K562 (cell line): ENCODE results near the gene CSF2RB.

Source experiments
- GATAD2B ChIP-seq: fragments of 450-650 bp; IDR thresholded peaks from 2 replicates; pipeline ENCODE4 v1.6.1; 2017; ENCODE audit warnings: mild to moderate bottlenecking, borderline replicate concordance
- KAT7 ChIP-seq: sonication (generic); formaldehyde crosslinking; IDR thresholded peaks from 2 replicates; pipeline ENCODE4 v1.8.0; 2022; ENCODE audit warnings: missing genetic modification reagents, mild to moderate bottlenecking, borderline replicate concordance
- KDM1A ChIP-seq, 2 experiments: fragments of 450-650 bp; IDR thresholded peaks; 2 replicates each; pipeline ENCODE4 v1.6.1; 2016; ENCODE audit warnings: mild to moderate bottlenecking in 2 of 2
- ZNF444 ChIP-seq: fragments of 250-450 bp; sonication (Bioruptor Pico); IDR thresholded peaks from 2 replicates; pipeline ENCODE4 v1.4.0; 2020; ENCODE audit warnings: mild to moderate bottlenecking, moderate library complexity
- ZSCAN29 ChIP-seq: fragments of 450-650 bp; IDR thresholded peaks from 2 replicates; pipeline ENCODE4 v1.6.1; 2017
- TF ChIP-seq, protein P1 (sequence below): conservative IDR thresholded peaks from 2 replicates; pipeline ENCODE4 v1.6.1; 2011; ENCODE audit warnings: low read depth, mild to moderate bottlenecking, low read length; ENCODE audit not compliant: control insufficient read depth
- TF ChIP-seq, protein P2 (sequence below), 2 experiments: fragments of 450-650 bp in 1 of 2; sonication (generic) in 1 of 2; formaldehyde crosslinking in 1 of 2; IDR thresholded peaks; 2 replicates each; pipeline versions ENCODE4 v1.7.1 to v1.9.0; 2016 to 2022; ENCODE audit warnings: inconsistent platforms in 1 of 2, mild to moderate bottlenecking in 1 of 2, missing genetic modification reagents in 1 of 2
- TF ChIP-seq, protein P3 (sequence below), 2 experiments: fragments of 450-650 bp; formaldehyde crosslinking in 1 of 2; IDR thresholded peaks; 2 replicates each; pipeline versions ENCODE4 v1.4.0 to v1.6.1; 2014 to 2020; ENCODE audit warnings: mild to moderate bottlenecking in 2 of 2, borderline replicate concordance in 1 of 2, low read depth in 1 of 2

DNA sequence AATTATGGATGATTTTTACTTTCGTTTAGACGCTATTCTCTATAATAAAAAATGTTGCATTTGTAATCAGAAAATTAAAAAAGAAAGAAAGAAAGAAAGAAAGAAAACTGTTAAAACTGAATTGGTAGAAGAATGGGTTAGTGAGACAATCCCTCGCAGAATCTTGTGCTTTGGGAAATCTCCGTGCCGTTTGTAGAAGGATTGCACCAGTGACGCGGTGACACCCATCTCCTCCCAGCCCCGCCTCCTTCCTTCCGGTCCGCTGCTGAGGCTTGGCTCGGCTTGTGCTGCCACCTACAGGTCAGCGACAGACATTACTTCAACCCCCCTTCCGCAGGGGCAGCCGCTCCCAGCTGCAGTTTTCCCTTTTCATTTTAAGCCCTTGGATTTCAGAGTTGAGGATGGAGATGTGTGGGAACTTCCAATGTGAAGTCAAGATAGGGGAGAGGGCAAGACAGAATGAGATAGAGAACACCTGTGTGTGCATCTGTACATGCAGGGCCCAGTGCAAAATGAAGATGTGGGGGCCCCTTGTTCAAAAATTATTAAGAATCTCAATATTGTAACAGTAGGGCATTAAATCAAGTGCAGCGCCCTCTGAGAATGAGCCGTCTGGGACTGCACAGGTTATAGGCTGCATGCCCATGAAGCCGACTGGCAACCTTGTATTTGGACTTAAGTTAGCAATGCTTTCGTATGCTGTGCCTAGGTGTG is 64.7 kb downstream of the CSF2RB start:
- TF ChIP-seq GATAD2B (no peak), ZSCAN29 (no peak), ZNF444 (CRISPR knock-in tag) (no peak), KAT7 (CRISPR knock-in tag) (no peak), KDM1A (IDR thresholded peaks at IDR 0.05) (no peak)
- TF ChIP-seq, protein P1, sequence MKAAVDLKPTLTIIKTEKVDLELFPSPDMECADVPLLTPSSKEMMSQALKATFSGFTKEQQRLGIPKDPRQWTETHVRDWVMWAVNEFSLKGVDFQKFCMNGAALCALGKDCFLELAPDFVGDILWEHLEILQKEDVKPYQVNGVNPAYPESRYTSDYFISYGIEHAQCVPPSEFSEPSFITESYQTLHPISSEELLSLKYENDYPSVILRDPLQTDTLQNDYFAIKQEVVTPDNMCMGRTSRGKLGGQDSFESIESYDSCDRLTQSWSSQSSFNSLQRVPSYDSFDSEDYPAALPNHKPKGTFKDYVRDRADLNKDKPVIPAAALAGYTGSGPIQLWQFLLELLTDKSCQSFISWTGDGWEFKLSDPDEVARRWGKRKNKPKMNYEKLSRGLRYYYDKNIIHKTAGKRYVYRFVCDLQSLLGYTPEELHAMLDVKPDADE, result no peak
- TF ChIP-seq, protein P2, sequence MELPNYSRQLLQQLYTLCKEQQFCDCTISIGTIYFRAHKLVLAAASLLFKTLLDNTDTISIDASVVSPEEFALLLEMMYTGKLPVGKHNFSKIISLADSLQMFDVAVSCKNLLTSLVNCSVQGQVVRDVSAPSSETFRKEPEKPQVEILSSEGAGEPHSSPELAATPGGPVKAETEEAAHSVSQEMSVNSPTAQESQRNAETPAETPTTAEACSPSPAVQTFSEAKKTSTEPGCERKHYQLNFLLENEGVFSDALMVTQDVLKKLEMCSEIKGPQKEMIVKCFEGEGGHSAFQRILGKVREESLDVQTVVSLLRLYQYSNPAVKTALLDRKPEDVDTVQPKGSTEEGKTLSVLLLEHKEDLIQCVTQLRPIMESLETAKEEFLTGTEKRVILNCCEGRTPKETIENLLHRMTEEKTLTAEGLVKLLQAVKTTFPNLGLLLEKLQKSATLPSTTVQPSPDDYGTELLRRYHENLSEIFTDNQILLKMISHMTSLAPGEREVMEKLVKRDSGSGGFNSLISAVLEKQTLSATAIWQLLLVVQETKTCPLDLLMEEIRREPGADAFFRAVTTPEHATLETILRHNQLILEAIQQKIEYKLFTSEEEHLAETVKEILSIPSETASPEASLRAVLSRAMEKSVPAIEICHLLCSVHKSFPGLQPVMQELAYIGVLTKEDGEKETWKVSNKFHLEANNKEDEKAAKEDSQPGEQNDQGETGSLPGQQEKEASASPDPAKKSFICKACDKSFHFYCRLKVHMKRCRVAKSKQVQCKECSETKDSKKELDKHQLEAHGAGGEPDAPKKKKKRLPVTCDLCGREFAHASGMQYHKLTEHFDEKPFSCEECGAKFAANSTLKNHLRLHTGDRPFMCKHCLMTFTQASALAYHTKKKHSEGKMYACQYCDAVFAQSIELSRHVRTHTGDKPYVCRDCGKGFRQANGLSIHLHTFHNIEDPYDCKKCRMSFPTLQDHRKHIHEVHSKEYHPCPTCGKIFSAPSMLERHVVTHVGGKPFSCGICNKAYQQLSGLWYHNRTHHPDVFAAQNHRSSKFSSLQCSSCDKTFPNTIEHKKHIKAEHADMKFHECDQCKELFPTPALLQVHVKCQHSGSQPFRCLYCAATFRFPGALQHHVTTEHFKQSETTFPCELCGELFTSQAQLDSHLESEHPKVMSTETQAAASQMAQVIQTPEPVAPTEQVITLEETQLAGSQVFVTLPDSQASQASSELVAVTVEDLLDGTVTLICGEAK (IDR thresholded peaks at IDR 0.05), result peak; percentile 59
- TF ChIP-seq, protein P2 (CRISPR knock-in tag; IDR thresholded peaks at IDR 0.05), result no peak
- TF ChIP-seq, protein P3, sequence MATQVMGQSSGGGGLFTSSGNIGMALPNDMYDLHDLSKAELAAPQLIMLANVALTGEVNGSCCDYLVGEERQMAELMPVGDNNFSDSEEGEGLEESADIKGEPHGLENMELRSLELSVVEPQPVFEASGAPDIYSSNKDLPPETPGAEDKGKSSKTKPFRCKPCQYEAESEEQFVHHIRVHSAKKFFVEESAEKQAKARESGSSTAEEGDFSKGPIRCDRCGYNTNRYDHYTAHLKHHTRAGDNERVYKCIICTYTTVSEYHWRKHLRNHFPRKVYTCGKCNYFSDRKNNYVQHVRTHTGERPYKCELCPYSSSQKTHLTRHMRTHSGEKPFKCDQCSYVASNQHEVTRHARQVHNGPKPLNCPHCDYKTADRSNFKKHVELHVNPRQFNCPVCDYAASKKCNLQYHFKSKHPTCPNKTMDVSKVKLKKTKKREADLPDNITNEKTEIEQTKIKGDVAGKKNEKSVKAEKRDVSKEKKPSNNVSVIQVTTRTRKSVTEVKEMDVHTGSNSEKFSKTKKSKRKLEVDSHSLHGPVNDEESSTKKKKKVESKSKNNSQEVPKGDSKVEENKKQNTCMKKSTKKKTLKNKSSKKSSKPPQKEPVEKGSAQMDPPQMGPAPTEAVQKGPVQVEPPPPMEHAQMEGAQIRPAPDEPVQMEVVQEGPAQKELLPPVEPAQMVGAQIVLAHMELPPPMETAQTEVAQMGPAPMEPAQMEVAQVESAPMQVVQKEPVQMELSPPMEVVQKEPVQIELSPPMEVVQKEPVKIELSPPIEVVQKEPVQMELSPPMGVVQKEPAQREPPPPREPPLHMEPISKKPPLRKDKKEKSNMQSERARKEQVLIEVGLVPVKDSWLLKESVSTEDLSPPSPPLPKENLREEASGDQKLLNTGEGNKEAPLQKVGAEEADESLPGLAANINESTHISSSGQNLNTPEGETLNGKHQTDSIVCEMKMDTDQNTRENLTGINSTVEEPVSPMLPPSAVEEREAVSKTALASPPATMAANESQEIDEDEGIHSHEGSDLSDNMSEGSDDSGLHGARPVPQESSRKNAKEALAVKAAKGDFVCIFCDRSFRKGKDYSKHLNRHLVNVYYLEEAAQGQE (IDR thresholded peaks at IDR 0.05; ENCODE audit: borderline replicate concordance), result peak; percentile 55; the same call in 1 of the 2 replicates
- TF ChIP-seq, protein P3 (CRISPR knock-in tag; IDR thresholded peaks at IDR 0.05; ENCODE audit: low read depth), result no peak
